ENCODE data around the gene RB1.

The RB1 gene

DNA sequence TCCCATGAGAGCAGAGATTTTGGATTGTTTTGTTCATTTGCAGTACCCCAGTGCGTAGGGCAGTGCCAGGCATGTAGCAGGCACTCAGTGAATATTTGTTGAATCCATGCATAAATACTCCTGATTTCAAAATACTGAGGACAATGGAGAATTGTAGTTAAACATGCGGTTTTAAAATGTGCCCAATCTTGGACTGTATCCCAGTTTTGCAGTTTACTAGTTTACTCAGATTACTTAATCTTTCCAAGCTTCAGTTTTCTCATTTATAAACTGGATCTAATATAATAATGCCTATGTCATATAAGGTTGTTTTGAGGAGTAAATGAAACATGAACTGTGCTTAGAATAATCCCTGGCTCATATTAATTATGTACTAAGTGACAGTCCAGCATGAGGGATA lies 190.3 kb downstream of the RB1 start:
- DNase-seq (ENCODE audit: low read depth in 2 of 2) = no peak

DNA sequence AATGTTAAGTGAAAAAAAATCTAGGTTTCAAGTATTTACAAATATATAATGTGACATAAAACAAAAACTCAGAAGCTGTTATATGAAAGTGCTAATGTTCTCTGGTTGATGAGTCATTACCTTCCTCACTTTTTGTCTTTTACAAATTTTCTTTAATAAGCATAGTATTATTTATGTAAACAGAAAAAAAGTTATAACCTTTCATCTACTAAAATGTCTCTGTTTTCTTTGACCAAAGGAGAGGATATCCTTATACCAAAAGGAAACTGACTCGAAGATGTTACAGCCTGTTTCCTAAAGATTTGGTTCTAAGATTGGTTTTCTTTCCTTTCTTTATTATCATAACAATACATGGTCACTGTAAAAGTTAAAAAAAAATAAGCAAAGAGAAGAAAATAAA lies 191.3 kb downstream of the RB1 start:
- DNase-seq (ENCODE audit: low read depth in 2 of 2) = no peak

DNA sequence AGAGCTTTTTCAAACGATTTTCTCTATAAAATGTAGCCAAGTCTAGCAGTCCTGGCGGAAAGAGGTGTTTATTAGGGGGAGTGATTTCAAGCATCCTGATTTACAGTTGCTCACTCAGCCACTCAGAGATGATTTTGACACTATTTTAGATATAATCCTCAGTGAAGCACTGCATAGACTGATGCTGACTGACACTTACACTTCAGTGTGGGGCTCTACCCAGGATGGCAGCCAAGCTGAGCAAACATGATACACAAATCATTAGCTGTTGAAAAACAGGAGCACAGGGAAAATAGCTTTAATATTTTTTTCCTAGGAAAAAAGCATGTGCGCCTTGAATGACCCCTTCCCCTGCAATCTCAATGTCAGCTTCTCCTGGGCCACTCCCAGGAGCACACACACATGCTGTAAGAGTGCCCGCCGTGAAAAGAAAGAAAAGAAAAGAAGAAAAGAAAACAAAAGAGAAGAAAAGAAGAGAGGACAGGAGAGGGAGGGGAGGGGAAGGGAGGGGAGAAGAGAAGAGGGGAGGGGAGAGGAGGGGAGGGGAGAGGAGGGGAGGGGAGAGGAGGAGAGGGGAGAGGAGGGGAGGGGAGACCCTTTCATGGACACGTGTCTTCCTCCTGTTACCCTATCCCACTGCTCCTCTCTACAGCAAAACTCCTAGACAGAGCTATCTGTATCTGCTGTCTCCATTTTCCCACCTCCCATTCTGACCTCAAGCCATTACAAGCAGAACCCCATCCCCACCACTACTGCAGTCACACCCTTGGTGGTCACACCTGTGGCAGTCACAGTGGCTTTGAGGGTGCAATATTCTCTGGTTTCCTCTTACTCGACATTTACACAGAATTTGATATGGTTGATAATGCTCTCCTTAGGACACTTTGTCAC lies 193.0 kb downstream of the RB1 start:
- no peak for DNase-seq (ENCODE audit: low read depth in 2 of 2)

DNA sequence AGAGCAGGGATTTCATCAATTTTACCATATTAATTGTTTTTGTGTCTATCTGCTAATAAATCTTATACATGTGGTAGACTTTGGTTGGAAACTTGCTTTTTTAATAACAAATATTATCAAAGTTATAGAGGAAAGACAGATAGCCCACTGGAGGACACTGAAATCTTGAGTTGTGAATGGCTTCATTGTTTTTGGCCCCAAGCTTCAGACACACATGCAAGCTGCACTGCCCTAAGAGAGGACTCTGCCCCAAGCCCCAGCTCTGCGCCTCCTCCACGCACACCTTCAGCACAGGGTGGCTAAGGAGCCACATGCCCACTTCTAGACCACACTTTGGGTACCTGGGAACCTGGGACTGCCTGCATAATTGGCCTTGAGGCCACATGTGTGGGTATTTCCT lies 194.1 kb downstream of the RB1 start:
- DNase-seq (ENCODE audit: low read depth in 2 of 2) = no peak

DNA sequence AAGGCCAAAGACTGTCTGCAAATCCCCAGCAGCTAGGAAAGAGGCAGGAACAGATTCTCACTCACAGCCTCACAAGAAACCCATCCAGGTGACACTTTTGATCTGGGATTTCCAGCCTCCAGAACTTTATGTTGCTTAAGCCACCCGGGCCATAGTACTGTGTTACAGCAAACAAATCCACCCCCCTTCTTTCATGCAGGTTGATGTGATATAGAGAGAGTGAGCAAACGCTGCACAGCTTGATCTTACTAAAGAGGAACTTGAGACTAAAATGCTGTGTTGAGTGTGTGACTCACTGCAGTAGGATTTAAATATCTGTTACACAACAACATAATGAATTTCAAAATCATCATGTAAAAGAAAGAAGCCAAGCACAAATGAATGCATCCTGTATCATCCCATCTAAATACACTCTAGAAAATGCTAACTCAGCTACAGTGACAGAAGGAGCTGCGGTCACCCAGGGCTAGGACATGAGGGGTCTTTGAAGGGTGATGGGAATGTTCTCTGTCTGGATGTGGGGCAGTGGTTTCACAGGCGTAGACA lies 197.2 kb downstream of the RB1 start:
- no peak for DNase-seq (ENCODE audit: low read depth in 2 of 2)

DNA sequence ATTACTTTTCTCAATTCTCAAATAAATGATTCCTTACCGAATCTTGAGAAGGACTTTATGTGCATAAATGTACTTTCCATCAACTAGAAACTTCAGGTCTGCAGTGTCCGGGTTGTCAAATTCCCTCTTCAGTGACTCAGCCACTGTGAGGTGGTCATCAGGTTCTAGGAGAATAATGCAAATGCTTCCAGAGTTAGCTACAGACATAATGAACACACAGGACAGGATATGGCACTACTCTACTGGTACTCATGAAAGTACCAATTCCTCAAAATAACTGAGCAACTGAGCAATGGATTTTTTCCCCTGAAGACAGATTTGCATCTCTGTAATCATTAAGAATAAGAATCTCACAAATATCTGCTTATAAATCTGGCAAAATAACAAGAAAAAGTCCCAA lies 198.2 kb downstream of the RB1 start:
- DNase-seq (ENCODE audit: low read depth in 2 of 2) = no peak

DNA sequence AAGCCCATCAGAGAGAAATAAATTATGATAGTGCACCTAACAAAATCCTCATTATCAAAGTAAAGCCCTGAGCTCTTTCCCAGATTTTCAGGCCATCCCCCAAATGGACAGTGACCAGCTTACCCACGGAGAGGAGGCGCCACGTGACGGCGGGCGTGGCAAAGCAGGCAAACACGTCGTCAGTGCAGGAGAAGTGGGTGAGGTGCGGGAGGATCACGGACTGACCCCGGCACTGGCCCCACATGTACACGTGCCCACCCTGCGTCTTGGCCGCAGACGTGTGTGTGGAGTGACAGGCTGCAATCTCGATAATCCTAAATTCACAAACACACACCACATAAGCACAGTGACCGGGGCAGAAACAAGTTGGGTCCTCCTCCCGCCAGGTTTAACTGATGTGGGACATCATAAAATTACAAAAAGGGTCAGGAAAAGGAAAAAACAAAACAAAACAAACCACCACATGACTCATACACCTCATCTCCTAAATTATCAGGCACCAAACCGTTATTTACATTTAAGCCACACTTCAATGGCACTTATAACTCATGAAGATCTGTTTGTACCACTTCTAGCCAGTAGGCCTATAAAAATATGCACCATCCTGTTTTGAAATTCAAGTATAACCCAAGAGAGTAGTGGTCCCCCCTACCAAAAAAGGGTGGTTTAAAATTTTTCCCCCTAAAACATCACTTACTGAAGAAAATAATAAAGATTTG lies 199.2 kb downstream of the RB1 start:
- no peak for DNase-seq (ENCODE audit: low read depth in 2 of 2)

DNA sequence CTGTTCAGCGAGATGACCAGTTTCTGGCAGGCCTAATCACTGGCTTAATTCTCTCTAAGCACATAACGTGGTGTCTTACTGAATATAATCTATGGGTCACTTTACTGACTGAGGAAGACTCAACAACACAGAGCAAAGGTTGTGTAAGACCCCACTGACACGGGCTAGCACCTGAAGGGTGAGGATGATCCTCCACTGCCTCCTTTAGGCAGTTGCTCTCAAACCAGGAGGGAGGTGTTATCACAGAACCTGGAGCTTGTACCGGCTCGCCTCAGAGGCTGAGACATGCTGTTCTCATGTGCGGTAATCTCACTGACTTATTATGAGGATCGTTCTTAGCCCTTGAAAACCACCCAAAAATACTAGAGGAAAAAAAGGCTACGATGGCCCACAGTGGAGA lies 201.1 kb downstream of the RB1 start:
- DNase-seq (ENCODE audit: low read depth in 2 of 2) = no peak

DNA sequence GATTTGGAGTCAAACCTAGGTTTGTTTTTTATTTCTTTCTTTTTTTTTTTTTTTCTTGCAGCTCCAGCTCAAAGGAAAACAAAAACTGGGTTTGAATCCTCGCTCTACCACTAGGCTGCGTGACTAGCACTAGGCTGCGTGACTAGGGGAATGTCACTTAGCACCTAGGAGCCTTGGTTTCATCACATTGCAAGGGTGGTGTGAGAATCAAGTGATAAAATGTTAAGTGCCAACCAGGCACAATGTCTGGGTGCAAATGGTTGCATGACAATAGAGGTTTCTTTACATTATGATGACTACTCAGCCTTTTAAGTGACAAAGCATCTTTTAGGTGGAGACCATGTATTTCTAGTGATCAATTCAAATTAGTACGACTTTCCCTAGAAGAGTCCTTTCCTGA lies 201.5 kb downstream of the RB1 start:
- DNase-seq (ENCODE audit: low read depth in 2 of 2) = no peak

DNA sequence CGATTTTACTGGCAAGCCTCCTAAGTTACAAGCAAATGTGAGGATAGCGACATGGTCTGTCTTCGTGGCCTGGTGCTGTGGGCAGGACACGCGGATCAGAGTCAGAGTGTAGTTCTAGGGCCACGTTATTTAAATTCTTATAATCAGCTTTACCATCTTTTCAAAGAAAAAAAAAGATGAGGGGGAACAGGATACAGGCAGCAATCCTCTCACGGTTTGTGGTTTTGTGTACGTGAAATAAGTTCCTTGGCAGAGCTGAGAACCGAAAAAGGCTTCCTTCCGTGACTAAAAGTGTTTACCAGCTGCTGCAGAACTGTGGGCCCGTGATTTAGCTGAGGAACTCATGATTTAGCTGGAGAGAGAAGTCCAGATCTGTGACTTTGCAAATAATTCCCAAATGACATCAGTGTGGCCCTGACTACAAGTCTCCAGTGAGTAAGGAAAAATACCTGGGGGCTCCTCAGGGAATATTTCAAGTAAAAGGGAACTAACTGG lies 202.1 kb downstream of the RB1 start:
- no peak for DNase-seq (ENCODE audit: low read depth in 2 of 2)

DNA sequence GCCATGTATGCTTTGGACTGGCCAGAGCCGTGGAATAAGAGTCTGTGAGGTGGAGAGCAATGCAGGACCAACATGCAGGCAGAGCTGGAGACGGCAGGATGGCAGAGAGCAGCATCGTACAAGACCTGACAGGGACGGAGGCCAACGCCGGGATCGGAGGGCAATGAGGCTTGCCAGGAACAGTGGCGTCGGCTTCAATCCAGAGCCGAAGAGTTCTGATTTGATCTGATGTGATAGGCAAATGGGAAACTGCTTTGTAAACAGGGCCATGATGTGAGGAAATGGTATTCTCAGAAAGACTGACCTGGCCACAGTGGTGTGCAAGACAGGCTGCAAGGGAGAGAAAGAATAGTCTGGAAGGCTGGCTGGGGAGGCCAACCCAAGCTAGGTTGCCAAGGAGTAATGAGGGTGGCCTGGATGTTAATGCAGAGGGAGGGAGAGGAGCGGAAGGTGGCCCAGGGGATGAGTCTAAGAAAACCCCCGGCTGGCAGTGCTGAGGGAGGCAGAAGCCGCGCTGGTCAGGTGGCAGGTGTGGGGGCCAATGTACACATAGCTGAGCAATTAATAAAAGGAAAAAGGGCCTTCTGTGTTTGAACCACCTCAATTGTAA lies 202.6 kb downstream of the RB1 start:
- DNase-seq (ENCODE audit: low read depth in 2 of 2) = no peak

DNA sequence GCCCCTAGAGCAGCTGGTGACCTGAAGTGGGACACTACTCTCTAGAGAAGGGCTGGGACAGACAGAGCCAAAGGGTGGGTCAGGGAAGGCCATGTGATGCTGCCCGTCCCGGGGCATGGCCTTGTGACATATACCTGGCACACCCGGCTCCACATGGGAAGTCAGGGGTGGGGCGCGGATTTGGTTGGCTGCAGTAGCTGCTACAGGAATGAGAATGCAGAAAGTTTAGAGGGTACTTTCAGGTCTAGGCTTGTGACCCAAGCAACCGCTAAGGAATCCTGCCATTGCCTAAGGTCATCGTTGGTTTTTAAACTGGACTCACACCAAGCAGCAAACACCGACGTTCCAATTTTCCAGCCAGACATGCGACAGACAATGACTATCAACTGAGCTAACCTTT lies 203.5 kb downstream of the RB1 start:
- DNase-seq (ENCODE audit: low read depth in 2 of 2) = no peak

DNA sequence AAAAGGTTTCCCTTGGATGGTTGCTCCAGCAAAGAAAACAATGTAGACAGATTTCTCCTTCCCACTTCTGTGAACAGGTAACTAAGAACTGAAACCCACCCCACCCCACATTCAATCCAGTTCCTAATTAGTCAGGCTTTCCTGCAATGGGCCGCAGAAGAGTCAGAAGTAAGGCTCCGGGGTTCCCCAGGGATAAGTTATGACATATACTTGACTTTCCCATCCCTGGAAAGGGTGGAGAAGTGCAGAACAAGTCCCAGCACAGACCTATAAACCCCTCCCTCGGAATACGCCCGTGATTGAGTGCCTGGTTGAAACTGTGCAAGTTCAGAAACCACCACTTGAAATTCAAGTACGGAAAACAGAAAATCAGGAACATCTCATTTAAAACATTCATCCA lies 204.5 kb downstream of the RB1 start:
- DNase-seq (ENCODE audit: low read depth in 2 of 2) = no peak

DNA sequence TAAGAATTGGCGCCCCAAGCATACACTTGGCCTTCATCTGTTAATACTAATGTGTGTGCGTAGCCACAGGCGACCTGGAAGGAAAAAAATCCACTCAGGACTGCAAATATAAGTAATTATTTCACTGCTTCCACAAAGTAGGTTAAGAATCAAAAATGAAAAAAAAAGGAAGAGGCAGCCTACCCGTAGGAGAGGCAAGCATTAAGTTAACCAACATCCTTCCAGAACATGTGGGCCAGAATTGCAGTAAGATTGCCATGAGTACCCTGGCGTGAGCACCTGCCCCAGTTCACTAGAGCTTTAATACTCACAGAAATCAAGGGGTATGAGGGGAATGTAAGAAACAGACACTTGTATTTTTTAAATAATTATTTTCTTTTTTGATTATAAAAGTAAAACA lies 207.1 kb downstream of the RB1 start:
- DNase-seq (ENCODE audit: low read depth in 2 of 2) = no peak

DNA sequence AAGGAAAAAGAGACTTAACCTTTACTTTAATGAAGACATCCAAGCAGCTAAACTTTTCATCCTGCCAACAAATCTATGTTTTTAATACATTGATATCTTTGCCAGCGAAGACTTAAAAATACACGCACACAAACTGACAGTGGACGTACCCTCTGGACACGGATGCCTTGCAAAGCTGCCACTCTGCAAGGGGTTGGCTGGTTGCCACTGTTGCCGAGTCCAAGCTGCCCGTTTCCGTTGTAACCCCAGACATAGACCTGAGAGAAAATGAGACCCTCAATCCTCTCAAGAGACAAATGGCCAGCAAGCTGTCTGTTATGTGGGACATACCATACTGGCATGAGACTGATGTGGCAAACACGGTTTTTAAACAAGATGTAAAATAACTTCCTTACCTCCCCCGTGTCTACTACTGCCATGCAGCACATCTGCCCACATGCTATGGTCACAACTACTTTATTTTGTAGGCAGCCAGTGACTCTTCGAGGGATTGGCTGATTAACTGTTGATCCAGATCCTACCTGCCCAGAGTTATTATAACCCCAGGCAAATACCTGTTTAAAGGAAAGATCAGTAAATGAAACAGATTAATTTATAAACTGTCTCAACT lies 208.2 kb downstream of the RB1 start:
- DNase-seq (ENCODE audit: low read depth in 2 of 2) = no peak

DNA sequence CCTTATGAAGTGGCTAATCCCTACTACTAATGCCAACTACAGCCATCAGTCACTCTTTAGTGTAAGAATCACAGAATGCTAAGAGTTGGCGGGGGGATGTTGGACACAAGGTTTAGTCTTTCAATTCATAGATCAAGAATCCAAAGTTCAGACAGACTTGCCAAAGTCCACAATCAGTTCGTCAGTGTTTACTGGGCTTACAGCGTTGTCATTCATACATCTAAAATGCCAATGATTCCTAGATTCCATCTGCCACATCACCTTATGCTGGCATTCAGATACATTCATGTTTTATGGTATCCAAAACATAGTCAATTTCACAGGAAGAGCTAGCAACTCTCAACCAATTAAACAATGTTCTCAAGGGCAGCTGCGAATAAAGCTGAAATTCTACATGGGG lies 211.2 kb downstream of the RB1 start:
- DNase-seq (ENCODE audit: low read depth in 2 of 2) = no peak

DNA sequence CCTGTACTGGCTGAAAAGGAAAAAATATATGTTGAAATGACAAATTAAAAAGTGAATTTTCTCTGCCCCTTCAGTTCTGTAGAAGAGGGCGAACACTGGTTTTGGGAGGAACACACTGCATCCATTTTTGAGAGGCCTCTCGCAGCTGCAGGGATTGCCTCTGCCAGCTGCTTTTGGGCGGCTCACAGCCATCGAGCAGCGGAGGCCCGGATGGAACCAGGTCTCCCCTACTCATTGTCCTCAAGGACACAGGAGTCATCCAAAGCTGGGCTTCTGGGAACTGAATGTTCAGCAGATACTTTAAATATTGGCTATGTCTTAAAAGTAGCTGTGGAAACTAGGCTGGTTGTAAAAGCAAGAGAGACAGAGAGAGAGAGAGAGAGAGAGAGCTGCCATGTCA lies 212.2 kb downstream of the RB1 start:
- no peak for DNase-seq (ENCODE audit: low read depth in 2 of 2)

DNA sequence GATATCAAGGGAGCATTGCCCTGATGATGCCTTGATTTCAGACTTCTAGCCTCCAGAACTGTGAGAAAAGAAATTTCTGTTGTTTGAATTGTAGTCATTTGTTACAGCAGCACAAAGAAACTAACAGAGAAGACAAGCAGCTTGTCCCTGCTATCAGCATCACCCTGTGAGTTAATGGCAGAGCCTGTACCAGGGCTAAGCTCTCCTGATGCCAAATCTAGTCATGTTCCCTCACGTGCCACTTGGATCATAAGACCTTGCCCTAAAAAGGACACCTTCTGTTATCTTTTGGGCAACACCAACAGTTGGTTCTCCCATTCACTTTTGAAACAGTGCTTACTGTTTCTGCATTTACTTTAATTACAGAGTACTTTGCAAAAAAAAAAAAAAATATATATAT lies 214.5 kb downstream of the RB1 start:
- DNase-seq (ENCODE audit: low read depth in 2 of 2) = no peak

DNA sequence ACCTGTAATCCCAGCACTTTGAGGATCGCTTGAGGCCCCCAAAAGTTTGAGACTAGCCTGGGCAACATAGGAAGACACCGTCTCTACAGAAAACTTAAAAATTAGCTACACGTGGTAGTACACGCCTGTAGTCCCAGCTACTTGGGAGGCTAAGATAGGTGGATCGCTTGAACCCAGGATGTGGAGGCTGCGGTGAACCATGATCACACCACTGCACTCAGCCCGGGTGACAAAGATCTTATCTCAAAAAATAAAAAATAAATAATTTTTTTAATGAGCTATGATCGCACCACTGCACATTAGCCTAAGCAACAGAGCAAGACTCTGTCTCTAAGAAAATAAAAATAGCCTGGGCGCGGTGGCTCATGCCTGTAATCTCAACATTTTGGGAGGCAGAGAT lies 222.7 kb downstream of the RB1 start:
- DNase-seq (ENCODE audit: low read depth in 2 of 2) = no peak

DNA sequence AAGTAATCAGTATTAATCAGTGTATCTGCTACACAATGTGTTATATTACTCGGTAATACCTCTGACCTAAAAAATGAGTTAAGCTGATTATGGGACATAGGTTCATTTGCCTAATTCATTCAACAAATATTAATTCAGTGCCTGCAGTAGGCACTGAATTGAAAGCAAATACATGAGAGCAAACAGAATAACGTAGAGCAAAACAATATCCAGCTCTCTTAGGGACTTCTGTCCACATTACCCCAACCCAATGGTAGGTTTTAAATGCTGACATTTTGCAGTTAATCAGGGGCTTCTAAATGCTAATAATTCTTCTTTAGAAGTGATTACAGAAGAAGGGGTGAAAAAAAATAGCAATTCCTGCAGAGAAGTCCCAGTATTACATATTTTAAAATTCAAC lies 224.4 kb downstream of the RB1 start:
- no peak for DNase-seq (ENCODE audit: low read depth in 2 of 2)

DNA sequence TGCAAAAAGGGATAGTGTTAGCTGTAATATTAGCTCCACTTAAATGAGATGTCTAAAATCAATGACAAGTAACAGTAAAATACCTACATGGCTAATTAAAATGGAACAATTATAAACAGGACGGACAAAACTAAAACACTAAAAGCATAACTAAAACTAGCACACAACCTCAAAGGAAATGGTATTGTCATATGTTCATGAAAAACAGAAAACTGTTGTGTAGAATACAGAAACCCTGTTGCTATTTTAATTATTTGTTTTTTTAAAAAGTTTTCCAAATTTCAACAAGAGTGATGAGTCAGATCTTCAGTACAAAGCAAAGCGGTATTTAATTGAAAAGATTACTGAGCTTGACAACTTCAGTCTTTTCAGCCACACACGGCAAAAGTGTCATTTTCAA lies 225.2 kb downstream of the RB1 start:
- DNase-seq (ENCODE audit: low read depth in 2 of 2) = no peak

DNA sequence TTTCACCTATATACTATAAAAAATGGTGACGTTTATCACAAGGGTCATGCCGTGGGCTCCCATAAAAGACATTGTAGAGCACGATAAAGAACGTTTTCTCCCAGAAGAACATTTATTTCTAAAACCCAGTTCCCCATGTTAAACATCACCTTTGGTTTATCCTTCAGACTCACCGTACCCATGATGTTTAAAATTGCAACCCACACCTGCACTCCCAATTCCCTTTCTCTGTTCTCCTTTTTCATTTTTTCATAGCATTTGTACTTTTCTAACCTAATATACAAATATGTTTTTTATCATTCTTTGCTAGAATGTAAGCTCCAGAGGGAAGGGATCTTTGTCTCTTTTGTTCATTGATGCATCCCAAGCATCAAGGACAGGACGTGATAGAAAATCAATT lies 227.3 kb downstream of the RB1 start:
- no peak for DNase-seq (ENCODE audit: low read depth in 2 of 2)
